Right cardiac atrium (tissue), 5 donors: Measurements from ENCODE around the gene KLK10. TPM values are rescaled to one million over a fixed set of nuclear protein-coding genes. Genes with fewer than 3 reads are reported as not detected.
"Not testable (repeated sequence)": the region's sequence is repeated elsewhere in the genome, so short reads cannot be mapped to it uniquely, and the experiment has no call there.

Experiments used
- ATAC-seq, 2 donors: fragments of 200-7000 bp; cut with Tn5 transposase; one replicate each; pipeline versions ENCODE4 v1.8.0 to v1.9.1; 2020; ENCODE audit warnings: moderate library complexity in 2 of 2, mild to moderate bottlenecking in 1 of 2
- DNase-seq, 3 donors: peaks; one replicate each; pipeline ENCODE4 v3.0.0-alpha.2; 2020
- H3K27ac ChIP-seq: one replicate; pipeline ENCODE4 v1.5.1; 2013; ENCODE audit warnings: mild to moderate bottlenecking, low read length, control low read depth, moderate library complexity
- H3K27me3 ChIP-seq: one replicate; pipeline ENCODE4 v1.6.1; 2013; ENCODE audit not compliant: control insufficient read depth, insufficient read depth
- H3K4me1 ChIP-seq: one replicate; pipeline ENCODE4 v1.6.1; 2013; ENCODE audit warnings: low read length; ENCODE audit not compliant: control insufficient read depth, insufficient read depth
- H3K4me3 ChIP-seq: one replicate; pipeline ENCODE4 v1.5.1; 2013; ENCODE audit warnings: low read length, control low read depth
- H3K9me3 ChIP-seq: one replicate; pipeline ENCODE4 v1.6.1; 2013; ENCODE audit warnings: low read length; ENCODE audit not compliant: control insufficient read depth
- WGBS: extraction: QIAGEN DNeasy Blood & Tissue Kit; methylation state at CpG from one replicate; pipeline ENCODE4 v1.1.7; 2013; 5-methylcytosine and 5-hydroxymethylcytosine counted together
- intact Hi-C, 4 donors: fragments of 100-400 bp; cut with DNase I; formaldehyde crosslinking; loops; one replicate each; pipeline versions ENCODE4 v1.11.0 to v1.14.0; 2022 to 2023
- polyA plus RNA-seq: library from polyadenylated mRNA; stranded (reverse); fragments of 200-250 nt; gene quantifications from one replicate; pipeline ENCODE4 v1.2.3, GENCODE V29; 2013
- total RNA-seq, 4 donors: library from RNA; stranded (reverse); fragmentation: NEBNext Ultra II Directional; extraction: Animal tissue kit (Norgen Biotek cat#: 25700); gene quantifications; one replicate each; pipeline ENCODE4 v1.2.1, GENCODE V29; 2021
- donor health status: healthy with polysubstance abuse.
- donor health status: DM: no; HTN: yes; CAD: no.
- donor health status: DM: no; HTN: no; CAD: no.
- donor health status: DM: no; HTN: yes; CAD: no; lungs with severe emphysema.
- donor health status: DM: yes; HTN: yes; CAD: no.

Gene KLK10
- total and polyA plus RNA-seq, 5 donors = 0.48 to 0.89 (median 0.49) TPM; not detected in 1

DNA sequence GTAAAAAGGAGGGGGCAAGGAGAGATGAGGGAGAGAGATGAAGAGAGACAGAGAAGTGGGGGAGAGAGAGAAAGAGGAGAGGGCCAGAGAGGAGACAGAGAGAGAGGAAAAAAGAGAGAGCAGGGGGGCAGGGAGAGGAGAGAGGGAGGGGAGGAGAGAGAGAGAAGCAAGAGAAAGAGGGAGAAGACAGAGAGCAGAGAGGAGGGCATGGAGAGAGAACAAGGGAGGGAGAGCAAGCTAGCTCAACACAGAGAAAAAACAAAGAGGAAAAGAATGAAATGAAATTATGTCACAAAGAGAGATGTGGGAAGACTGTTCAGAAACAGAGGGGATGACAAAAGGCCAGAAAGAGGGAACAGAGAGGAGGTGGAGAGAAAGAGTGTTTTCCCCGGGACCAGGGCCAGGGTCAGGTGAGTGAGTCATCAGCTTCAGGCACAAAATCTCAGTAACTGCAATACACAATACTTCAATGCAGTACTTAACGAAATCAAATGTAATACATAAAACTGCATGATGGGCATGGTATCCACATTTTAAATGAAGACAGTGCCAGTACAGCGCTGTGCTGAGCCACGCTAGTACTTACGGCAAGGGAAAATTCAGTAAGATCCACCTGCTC lies 40.6 kb downstream of the KLK10 start:
- H3K4me1 ChIP-seq = no peaks in the 10 kb centered on the region
- peaks cover 2% of the 10 kb centered on the region for H3K27me3 ChIP-seq

DNA sequence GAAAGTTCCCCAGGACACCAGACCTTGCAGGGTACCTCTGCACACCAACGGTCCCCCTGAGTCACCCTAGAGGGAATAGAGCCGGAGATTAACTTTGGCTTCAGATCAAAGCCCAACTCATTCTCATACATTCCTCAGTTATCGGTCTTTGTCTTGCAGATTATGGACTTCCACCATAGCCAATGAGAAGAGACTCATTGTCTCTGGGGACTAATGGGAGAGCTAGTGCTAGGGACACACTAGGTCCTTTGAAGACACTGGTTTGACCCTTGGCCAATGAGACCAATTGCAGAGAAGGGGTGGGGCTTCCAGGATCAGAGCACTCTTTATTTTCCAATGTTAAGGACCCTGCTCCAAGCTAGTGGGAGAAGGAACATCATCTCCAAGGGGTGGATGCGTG lies 41.9 kb downstream of the KLK10 start:
- DNase-seq = no peak
- ATAC-seq = no peak
- WGBS = 58% methylated on average over 4 of the region's 4 CpGs
- Histone ChIP-seq H3K4me3 (no peak overlapping the region), H3K27ac (no peak overlapping the region), H3K27me3 (no peaks in the 10 kb centered on the region), H3K4me1 (no peaks in the 10 kb centered on the region), H3K9me3 (no peaks in the 10 kb centered on the region)
- intact Hi-C loops = no loop called here

More for the DNA sequence above, 40.6 kb downstream of the KLK10 start:
- DNase-seq = no peak
- no peak for ATAC-seq
- no peak overlapping the region for H3K4me3 ChIP-seq
- no peak overlapping the region for H3K27ac ChIP-seq
- H3K9me3 ChIP-seq = no peaks in the 10 kb centered on the region
- intact Hi-C loops = no loop called here
- WGBS = 66% methylated on average over 5 of the region's 5 CpGs

DNA sequence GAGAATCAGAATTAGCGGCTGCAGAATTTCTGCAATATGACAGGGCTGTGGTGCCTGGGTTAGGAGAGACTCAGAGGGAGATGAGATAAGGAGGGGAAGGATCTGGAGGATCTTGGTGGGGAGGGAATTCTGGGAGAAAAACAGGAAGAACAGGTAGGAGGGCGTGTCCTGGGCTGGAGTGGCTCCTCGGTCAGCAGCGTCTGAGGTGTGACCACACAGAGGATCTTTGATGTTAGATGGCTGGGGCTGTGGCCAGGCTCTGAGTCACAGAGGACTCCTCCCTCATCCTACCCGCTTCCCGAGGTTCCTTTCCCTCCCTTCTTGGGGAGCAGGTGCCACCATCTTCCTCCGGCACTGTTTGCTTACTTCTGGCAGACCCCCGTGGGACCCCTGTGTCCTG lies 43.7 kb downstream of the KLK10 start:
- Histone ChIP-seq H3K27me3 (no peaks in the 10 kb centered on the region), H3K9me3 (no peaks in the 10 kb centered on the region), H3K4me1 (no peaks in the 10 kb centered on the region), H3K27ac (no peak overlapping the region), H3K4me3 (no peak overlapping the region)
- no peak for ATAC-seq
- 23% methylated on average over 8 of the region's 8 CpGs for WGBS
- DNase-seq = no peak
- intact Hi-C loops = no loop called here

DNA sequence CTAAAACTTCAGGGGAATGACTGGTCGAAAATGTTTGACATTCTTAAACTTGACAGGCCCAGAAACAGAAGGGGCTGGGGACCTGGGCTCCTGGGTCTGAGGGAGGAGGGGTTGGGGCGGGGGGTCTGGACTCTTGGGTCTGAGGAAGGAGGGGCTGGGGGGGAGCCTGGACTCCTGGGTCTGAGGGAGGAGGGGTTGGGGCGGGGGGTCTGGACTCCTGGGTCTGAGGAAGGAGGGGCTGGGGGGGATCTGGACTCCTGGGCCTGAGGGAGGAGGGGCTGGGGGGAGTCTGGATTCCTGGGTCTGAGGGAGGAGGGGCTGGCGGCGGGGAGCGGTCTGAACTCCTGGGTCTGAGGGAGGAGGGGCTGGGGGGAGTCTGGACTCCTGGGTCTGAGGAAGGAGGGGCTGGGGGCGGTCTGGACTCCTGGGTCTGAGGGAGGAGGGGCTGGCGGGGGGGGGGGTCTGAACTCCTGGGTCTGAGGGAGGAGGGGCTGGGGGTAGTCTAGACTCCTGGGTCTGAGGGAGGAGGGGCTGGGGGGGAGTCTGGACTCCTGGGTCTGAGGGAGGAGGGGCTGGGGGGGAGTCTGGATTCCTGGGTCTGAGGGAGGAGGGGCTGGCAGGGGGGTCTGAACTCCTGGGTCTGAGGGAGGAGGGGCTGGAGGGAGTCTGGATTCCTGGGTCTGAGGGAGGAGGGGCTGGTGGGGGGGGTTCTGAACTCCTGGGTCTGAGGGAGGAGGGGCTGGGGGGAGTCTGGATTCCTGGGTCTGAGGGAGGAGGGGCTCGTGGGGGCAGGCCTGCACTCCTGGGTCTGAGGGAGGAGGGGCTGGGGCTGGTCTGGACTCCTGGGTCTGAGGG lies 44.6 kb downstream of the KLK10 start:
- Histone ChIP-seq H3K4me3 (no peak overlapping the region), H3K27me3 (no peaks in the 10 kb centered on the region), H3K27ac (no peak overlapping the region), H3K4me1 (no peaks in the 10 kb centered on the region), H3K9me3 (no peaks in the 10 kb centered on the region)
- ATAC-seq (no peak), DNase-seq (no peak)
- intact Hi-C loops = no loop called here
- 51% methylated on average over 9 of the region's 9 CpGs for WGBS

DNA sequence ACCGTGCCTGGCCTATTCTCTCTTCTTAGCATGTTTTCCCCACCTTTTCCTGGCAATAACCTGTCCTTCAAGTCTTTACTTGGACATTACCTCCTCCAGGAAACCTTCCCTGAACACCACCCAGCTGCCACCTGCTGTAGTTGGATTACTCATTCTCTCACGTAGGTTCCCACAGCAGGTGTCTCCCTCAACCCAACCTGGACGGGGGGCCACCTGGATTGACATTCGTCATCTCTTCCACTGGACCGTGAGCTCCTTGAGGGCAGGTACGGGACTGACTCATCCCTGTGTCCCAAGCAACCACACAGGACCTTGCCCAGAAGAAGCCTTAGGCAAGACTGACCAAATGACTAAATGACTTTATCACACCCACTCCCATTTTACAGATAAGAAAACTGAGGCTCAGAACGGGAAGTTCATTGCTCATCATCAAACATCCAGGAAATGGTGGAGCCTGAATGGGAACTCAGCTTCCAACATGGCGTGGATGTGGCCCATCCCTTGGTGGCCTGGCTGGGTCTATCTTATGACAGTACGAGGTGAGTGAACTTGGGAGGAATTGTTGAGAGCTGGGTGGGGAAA lies 46.6 kb downstream of the KLK10 start:
- ATAC-seq (no peak), DNase-seq (no peak)
- Histone ChIP-seq H3K4me1 (no peaks in the 10 kb centered on the region), H3K9me3 (no peaks in the 10 kb centered on the region), H3K27ac (no peak overlapping the region), H3K4me3 (no peak overlapping the region), H3K27me3 (no peaks in the 10 kb centered on the region)
- intact Hi-C loops = no loop called here
- WGBS = 82% methylated on average over 9 of the region's 9 CpGs

DNA sequence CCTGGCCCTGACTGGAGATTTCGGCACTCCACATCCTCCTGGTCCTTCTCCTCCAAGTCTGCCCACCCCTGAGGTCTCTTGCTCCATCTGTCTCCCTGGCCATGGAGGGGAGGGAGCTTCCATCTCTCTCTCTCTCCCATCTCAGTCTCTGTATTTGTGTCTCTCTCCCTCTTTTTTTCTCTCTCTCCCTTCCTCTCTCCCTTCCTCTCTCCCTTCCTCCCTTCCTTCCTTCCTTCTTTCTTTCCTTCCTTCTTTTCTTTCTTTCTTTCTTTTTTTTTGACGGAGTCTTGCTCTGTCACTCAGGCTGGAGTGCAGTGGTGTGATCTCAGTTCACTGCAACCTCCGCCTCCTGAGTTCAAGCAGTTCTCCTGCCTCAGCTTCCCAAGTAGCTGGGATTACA lies 49.7 kb downstream of the KLK10 start:
- intact Hi-C loops, H3K9me3 ChIP-seq, DNase-seq, H3K4me1 ChIP-seq, ATAC-seq, H3K27ac ChIP-seq, H3K4me3 ChIP-seq, H3K27me3 ChIP-seq: not testable (repeated sequence)
- 73% methylated on average over 3 of the region's 3 CpGs for WGBS

DNA sequence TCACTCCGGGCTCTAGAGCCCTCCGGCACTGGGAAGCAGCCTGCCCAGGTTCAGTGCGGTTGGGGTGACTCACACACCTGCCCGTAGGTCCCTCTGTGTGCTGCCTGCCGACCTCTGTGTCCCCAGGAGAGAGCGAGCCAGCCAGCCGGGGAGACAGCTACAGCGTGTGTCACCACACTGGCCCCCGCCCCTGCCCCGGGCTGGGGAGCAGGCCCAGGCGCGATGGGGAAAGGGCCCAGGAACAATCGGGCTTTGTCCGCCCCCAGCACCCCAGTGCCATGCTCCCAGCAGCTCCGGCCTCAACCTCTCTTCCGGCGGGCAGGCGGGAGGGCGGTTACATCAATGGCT lies 50.1 kb downstream of the KLK10 start, which contains the start of gene KLK6:
Gene KLK6, minus strand, starts transcription at position 179 of the 348 bp plus-strand sequence. CDS start 1,487 bp downstream, outside the sequence.
- no peak within 1 kb of the TSS for H3K27ac ChIP-seq
- ATAC-seq (no peak), DNase-seq (no peak)
- no peaks in the 10 kb centered on the region for H3K27me3 ChIP-seq
- WGBS = 73% methylated on average over 19 of the region's 19 CpGs
- no peak within 1 kb of the TSS for H3K4me3 ChIP-seq
- intact Hi-C loops = no loop called here
- H3K4me1 ChIP-seq = no peaks in the 10 kb centered on the region
- H3K9me3 ChIP-seq = no peaks in the 10 kb centered on the region

DNA sequence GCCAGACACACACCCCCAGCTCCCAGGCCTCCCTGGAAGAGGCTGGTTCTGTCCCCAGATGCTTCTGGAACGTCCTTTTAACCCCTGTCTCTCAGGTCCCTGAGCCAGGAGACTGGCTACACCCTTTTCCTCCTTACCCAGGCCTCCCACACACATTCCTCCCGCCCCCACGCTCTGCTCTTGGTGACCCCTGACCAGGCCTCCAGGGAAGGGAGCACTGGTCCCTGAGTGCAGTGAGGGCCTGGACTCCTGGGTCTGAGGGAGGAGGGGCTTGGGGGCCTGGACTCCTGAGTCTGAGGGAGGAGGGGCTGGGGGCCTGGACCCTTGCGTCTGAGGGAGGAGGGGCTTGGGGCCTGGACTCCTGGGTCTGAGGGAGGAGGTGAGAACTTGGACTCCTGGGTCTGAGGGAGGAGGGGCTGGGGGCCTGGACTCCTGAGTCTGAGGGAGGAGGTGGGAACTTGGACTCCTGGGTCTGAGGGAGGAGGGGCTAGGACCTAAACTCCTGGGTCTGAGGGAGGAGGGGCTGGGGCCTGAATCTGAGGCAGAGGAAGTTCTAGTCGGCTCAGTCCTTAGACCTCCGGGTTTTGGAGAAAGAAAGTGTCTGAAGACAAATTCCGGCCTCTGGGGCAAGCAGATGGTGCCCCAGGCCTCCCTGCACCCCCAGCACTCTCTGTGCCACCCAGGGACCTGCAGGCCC lies 50.6 kb downstream of the KLK10 start:
- H3K4me1 ChIP-seq = no peaks in the 10 kb centered on the region
- no peak overlapping the region for H3K4me3 ChIP-seq
- 34% methylated on average over 7 of the region's 7 CpGs for WGBS
- DNase-seq (no peak), ATAC-seq (no peak)
- peaks cover 1% of the 10 kb centered on the region for H3K27me3 ChIP-seq
- H3K9me3 ChIP-seq = no peaks in the 10 kb centered on the region
- no peak overlapping the region for H3K27ac ChIP-seq
- intact Hi-C loops = no loop called here

DNA sequence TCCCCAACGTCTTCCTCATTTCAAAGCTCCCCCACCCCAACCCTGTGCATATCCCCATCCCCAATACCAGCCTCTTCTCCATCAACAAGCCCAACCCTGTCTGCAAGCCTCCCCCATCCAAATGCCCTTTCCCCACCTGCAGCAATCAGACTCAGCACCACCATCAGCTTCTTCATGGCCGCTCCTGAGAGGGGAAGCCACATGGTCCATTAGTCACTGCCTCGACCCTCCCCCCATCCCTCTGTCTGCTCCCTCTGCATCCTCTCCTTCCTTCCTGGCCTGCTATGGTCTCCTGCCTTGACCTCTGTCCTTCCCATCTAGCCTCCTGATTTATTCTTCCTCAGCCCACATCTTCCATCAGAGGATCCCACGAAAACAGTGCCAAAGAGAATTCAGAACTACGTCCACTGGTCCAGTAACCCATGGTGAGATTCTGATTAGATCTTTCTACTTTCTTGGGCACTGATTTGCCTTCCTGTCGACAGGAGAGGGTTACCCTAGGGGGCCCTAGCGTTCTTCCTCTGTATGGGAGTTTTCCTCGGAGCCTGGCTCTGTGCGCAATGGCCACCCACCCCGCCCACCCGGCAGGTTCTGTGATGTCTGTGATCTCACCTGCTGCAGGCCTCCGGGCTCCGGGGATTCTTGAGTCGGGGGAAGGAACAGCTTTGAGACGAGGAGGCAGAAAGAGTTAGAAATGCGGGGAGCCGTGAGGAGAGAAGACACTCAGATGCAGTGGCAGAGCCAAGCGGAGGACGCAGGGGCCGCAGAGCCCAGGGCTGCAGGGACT lies 51.4 kb downstream of the KLK10 start:
- no peak overlapping the region for H3K27ac ChIP-seq
- H3K9me3 ChIP-seq = no peaks in the 10 kb centered on the region
- peaks cover 3% of the 10 kb centered on the region for H3K27me3 ChIP-seq
- no peaks in the 10 kb centered on the region for H3K4me1 ChIP-seq
- 33% methylated on average over 20 of the region's 20 CpGs for WGBS
- ATAC-seq (no peak), DNase-seq (no peak)
- H3K4me3 ChIP-seq = no peak overlapping the region
- intact Hi-C loops = no loop called here

DNA sequence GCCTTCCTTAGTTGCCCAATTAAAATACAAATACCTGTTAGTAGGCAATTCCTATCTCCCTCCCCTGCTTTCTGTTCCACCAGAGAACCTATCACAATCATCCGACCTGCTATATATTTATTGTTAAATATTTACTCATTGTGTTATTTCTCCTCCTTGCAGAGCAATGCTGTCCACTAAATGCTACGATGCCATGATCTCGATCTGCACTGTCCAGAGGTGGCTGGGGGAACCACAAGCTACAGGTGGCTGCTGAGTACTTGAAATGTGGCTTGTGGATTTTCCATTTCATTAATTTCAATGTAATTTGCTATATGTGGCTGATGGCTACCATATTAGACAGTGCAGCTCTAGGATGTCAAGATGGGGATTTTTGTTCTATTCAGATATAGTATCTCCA lies 55.2 kb downstream of the KLK10 start:
- H3K27me3 ChIP-seq = peaks cover 3% of the 10 kb centered on the region
- no peaks in the 10 kb centered on the region for H3K4me1 ChIP-seq
- ATAC-seq = no peak
- no peak overlapping the region for H3K27ac ChIP-seq
- no peaks in the 10 kb centered on the region for H3K9me3 ChIP-seq
- WGBS = 81% methylated on average over 3 of the region's 3 CpGs
- DNase-seq = no peak
- no peak overlapping the region for H3K4me3 ChIP-seq
- intact Hi-C loops = no loop called here
